KMS-11 (cell line): ENCODE measurements around the gene BRF1.

Source experiments
- H2AFZ ChIP-seq: fragments of 200-600 bp; sonication (generic); 2 replicates; pipeline ENCODE4 v1.6.1; 2016; ENCODE audit warnings: antibody characterized with exemption, mixed run types, low read depth
- H3K27ac ChIP-seq: fragments of 200-600 bp; sonication (generic); 2 replicates; pipeline ENCODE4 v1.6.1; 2016; ENCODE audit warnings: mild to moderate bottlenecking, mixed run types
- H3K27me3 ChIP-seq: fragments of 200-600 bp; sonication (generic); 2 replicates; pipeline ENCODE4 v1.6.1; 2017; ENCODE audit warnings: mild to moderate bottlenecking, low read depth, mixed run types, moderate library complexity; ENCODE audit not compliant: insufficient read depth
- H3K36me3 ChIP-seq: fragments of 200-600 bp; sonication (generic); 2 replicates; pipeline ENCODE4 v1.6.1; 2017; ENCODE audit warnings: mild to moderate bottlenecking, mixed run types; ENCODE audit not compliant: insufficient read depth
- H3K4me1 ChIP-seq: fragments of 200-600 bp; sonication (generic); 2 replicates; pipeline ENCODE4 v1.6.1; 2016; ENCODE audit warnings: mild to moderate bottlenecking, low read depth, mixed run types; ENCODE audit not compliant: poor library complexity, severe bottlenecking
- H3K4me2 ChIP-seq: fragments of 200-600 bp; sonication (generic); 2 replicates; pipeline ENCODE4 v1.7.0; 2016; ENCODE audit warnings: mild to moderate bottlenecking, mixed run types
- H3K4me3 ChIP-seq: fragments of 200-600 bp; sonication (generic); IDR thresholded peaks from 2 replicates; pipeline ENCODE4 v1.6.1; 2017; ENCODE audit warnings: low read depth, low read length, mixed read lengths; ENCODE audit not compliant: insufficient read depth
- H3K79me2 ChIP-seq: fragments of 200-600 bp; sonication (generic); 2 replicates; pipeline ENCODE4 v1.6.1; 2016; ENCODE audit warnings: low read depth, mixed run types; ENCODE audit not compliant: insufficient read depth
- H3K9ac ChIP-seq: fragments of 200-600 bp; sonication (generic); 2 replicates; pipeline ENCODE4 v1.6.1; 2016; ENCODE audit warnings: mild to moderate bottlenecking, mixed run types
- H4K20me1 ChIP-seq: fragments of 200-600 bp; sonication (generic); 2 replicates; pipeline ENCODE4 v1.6.1; 2016; ENCODE audit warnings: mild to moderate bottlenecking, mixed run types; ENCODE audit not compliant: insufficient read depth
- TF ChIP-seq, protein P1 (sequence below): fragments of 200-600 bp; sonication (generic); conservative IDR thresholded peaks from 2 replicates; pipeline ENCODE4 v1.6.1; 2017; ENCODE audit warnings: low read depth, mild to moderate bottlenecking, antibody characterized with exemption, low read length, moderate library complexity, mixed read lengths

Gene BRF1

DNA sequence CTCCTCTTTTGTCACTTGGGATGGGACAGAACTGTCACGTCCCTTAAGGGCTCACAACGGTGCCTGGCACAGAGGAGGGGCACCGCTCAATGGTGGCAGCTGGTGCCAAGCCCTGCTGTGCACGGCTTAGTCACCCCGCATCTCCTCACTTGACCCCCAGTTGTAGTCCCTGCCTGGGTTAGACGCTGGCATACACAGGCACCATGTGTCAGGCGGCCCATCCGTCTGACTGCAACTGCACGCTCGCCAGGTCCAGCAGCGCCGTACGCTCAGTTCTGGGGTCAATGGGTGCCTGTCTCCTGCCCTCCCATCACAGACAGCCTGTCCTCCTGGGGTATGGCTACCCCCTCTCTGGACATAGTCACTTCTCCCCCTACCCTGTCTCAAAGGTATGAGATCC is 12.2 kb upstream of the BRF1 start:
- no peak overlapping the region for H2AFZ ChIP-seq
- H3K4me1 ChIP-seq: peaks cover 8% of the 10 kb centered on the region
- H3K4me3 ChIP-seq: no peak overlapping the region
- no peaks in the 10 kb centered on the region for H4K20me1 ChIP-seq
- H3K27ac ChIP-seq: no peak overlapping the region; the same call in 1 of the 2 replicates
- TF ChIP-seq, protein P1, sequence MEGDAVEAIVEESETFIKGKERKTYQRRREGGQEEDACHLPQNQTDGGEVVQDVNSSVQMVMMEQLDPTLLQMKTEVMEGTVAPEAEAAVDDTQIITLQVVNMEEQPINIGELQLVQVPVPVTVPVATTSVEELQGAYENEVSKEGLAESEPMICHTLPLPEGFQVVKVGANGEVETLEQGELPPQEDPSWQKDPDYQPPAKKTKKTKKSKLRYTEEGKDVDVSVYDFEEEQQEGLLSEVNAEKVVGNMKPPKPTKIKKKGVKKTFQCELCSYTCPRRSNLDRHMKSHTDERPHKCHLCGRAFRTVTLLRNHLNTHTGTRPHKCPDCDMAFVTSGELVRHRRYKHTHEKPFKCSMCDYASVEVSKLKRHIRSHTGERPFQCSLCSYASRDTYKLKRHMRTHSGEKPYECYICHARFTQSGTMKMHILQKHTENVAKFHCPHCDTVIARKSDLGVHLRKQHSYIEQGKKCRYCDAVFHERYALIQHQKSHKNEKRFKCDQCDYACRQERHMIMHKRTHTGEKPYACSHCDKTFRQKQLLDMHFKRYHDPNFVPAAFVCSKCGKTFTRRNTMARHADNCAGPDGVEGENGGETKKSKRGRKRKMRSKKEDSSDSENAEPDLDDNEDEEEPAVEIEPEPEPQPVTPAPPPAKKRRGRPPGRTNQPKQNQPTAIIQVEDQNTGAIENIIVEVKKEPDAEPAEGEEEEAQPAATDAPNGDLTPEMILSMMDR: no peak
- H3K9ac ChIP-seq: no peak overlapping the region
- H3K27me3 ChIP-seq: no peaks in the 10 kb centered on the region
- no peaks in the 10 kb centered on the region; the same call in 1 of the 2 replicates for H3K79me2 ChIP-seq
- H3K36me3 ChIP-seq: no peaks in the 10 kb centered on the region
- H3K4me2 ChIP-seq: peak overlapping the region; percentile 48; the same call in 1 of the 2 replicates

DNA sequence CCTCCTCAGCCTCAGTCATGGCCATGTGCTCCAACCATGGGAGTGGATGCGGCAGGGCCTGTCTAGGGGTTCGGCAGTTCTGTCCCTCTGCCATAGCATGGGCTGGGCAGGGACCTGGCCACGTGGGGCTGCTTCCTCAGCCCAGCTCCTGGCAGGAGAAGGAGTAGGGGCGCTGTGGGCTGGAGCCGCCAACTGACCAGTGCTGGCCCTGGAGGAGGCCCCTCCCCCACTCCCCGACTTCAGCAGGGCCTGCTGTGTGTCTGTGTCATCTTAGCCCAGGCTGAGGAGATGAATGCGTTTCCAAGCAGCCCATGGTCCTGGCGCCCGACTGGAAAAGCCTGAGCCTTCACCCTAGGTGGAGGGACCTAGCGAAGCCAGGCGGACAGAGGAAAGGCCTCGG is 11.0 kb upstream of the BRF1 start:
- Histone ChIP-seq H3K4me1 (peaks cover 8% of the 10 kb centered on the region), H4K20me1 (no peaks in the 10 kb centered on the region), H3K9ac (no peak overlapping the region), H3K36me3 (no peaks in the 10 kb centered on the region), H3K79me2 (no peaks in the 10 kb centered on the region; the same call in 1 of the 2 replicates), H3K27me3 (no peaks in the 10 kb centered on the region), H2AFZ (no peak overlapping the region), H3K4me3 (no peak overlapping the region), H3K4me2 (no peak overlapping the region), H3K27ac (no peak overlapping the region)
- TF ChIP-seq, protein P1: no peak

DNA sequence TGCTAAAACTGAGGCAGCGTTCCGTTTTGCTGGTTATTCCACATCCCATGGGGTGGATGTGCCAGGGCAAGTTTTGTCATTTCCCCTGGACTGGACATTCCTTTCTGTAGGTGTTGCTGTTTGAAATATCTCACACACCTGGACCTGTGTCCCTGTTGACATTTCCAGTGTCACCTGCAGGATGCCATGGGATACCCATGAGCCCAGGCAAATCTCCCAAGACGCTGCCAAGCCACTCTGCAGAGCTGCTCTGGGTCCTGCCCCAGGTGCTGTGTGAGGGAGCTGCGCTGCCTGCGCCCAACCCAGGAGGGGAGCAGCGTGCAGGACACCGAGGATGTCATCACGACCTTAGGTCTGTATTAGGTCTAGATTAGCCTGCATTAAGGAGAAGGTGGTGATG is 8.6 kb upstream of the BRF1 start:
- peaks cover 8% of the 10 kb centered on the region for H3K4me1 ChIP-seq
- H4K20me1 ChIP-seq: no peaks in the 10 kb centered on the region
- no peak overlapping the region for H2AFZ ChIP-seq
- no peaks in the 10 kb centered on the region for H3K27me3 ChIP-seq
- H3K4me3 ChIP-seq: no peak overlapping the region
- no peaks in the 10 kb centered on the region for H3K36me3 ChIP-seq
- no peak overlapping the region for H3K27ac ChIP-seq
- no peak overlapping the region for H3K9ac ChIP-seq
- H3K79me2 ChIP-seq: no peaks in the 10 kb centered on the region
- no peak overlapping the region for H3K4me2 ChIP-seq
- TF ChIP-seq, protein P1: no peak

DNA sequence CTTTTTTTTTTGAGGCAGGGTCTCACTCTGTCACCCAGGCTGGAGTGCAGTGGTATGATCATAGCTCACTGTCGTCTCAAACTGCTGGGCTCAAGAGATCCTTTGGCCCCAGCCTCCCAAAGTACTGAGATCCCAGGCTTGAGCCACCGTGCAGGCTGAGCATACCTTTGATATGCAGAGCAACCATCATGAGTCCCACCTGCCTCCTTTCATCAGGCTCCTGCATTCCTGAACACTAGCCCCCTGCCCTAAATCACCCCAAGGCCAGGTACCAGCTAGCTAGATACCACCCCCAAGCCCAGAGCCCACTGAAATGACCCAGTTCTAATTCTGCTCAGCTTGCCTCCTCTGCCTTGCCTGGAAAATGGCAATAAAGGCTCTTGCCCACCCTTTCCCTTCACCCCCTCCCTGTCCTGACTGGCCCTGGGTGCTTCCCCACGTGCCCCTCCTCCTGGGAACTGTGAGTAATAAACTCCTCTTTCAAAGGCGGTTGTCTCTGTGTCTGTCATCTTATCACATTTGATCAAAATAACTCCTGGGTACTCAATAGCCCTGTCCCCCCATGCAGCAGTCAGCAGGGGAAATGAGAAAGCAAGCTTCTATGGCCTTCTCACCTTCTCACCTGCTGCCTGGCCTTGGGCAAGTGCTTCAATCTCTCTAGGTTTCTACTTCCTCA is 6.4 kb upstream of the BRF1 start:
- Histone ChIP-seq H2AFZ (no peak overlapping the region), H3K4me3 (no peak overlapping the region), H3K27ac (no peak overlapping the region), H3K4me1 (no peaks in the 10 kb centered on the region), H3K9ac (no peak overlapping the region), H4K20me1 (no peaks in the 10 kb centered on the region), H3K27me3 (no peaks in the 10 kb centered on the region), H3K36me3 (no peaks in the 10 kb centered on the region), H3K4me2 (no peak overlapping the region), H3K79me2 (no peaks in the 10 kb centered on the region)
- TF ChIP-seq, protein P1: no peak
